ENCODE results near the gene PLSCR1. TPM values are rescaled to one million over a fixed set of nuclear protein-coding genes. Genes with fewer than 3 reads are reported as not detected.

The PLSCR1 gene
- total and polyA plus RNA-seq, 9 of the 15 experiments (the other 6 are each of a cell fraction or from before 2014, with no cell fraction given): 40.6 to 122 (median 69.1) TPM

GRCh38 chr3:146542978-146543377 is 1.4 kb downstream of the PLSCR1 start:
- Histone ChIP-seq H3K4me2 (ENCODE audit: insufficient read depth, low read length) (peak overlapping the region; percentile 83), H3K4me1 (replicated peaks in 1 of 2; ENCODE audit: control insufficient read depth in 2 of 2, insufficient read depth in 2 of 2, low read length in 2 of 2) (peaks cover 4 to 28% of the 10 kb centered on the region in 2 experiments; a peak in 4 of 5 replicates), H3K27me3 (ENCODE audit: control insufficient read depth in 2 of 2, insufficient read depth in 2 of 2, low read length in 2 of 2) (no peaks in the 10 kb centered on the region), H3K27ac (ENCODE audit: extremely low read depth, low read depth, low read length) (peak overlapping the region; percentile 92), H4K20me1 (replicated peaks; ENCODE audit: control insufficient read depth, insufficient read depth, low read length) (0 out of 2 replicates have a peak, but pooled peaks cover 5% of the 10 kb centered on the region), H3K9me3 (replicated peaks; ENCODE audit: control insufficient read depth, insufficient read depth, low read depth, low read length) (no peaks in the 10 kb centered on the region), H3K9ac (ENCODE audit: insufficient read depth in 1 of 2, low read depth in 2 of 2, low read length in 2 of 2) (peak overlapping the region in 1 of 2 experiments; percentile 91; a peak in 2 of 4 replicates), H2AFZ (ENCODE audit: low read depth, low read length) (no peak overlapping the region), H3K36me3 (ENCODE audit: control insufficient read depth, insufficient read depth, low read length) (peaks cover 22% of the 10 kb centered on the region), H3K9me1 (ENCODE audit: control insufficient read depth, insufficient read depth, low read length) (no peaks in the 10 kb centered on the region), H3K79me2 (ENCODE audit: control insufficient read depth, insufficient read depth, low read length) (peaks cover 73% of the 10 kb centered on the region), H3K4me3 (peak overlapping the region; percentile 92)
- DNase-seq (ENCODE audit: extremely low read depth in 1 of 4, low spot score in 3 of 4) (no peak), FAIRE-seq (no peak), ATAC-seq (peak; percentile 4)
- intact Hi-C loops (cut with micrococcal nuclease): loop anchor here (5.0 kb wide), 1 partner anchor 36 kb away; no protein-coding TSS in a partner anchor
- ChIA-PET CTCF (ENCODE audit: low intra/inter-chr PET ratio) (no interaction called here), POLR2A (interaction anchor here (0.9 to 1.9 kb wide), 4 partner anchors 9 to 74 kb away, joined by 3 to 12 read pairs (median 6); partner anchors contain the start of gene PLSCR2)
- 4% methylated on average over 2 of the region's 2 CpGs for WGBS (ENCODE audit: insufficient coverage, low coverage, missing lambda C conversion rate)
- BruUV-seq (replicated peaks): TSS peak; percentile 37
- in situ Hi-C loops (cut with MboI): no loop called here
- TF ChIP-seq POLR2H (tag; IDR thresholded peaks at IDR 0.05; ENCODE audit: low read depth) (0 out of 2 replicates have a peak, but pooled peaks have one; percentile 26), ZBTB9 (CRISPR knock-in tag; IDR thresholded peaks at IDR 0.05) (0 out of 2 replicates have a peak, but pooled peaks have one; percentile 16), OTX1 (CRISPR knock-in tag; IDR thresholded peaks at IDR 0.05) (0 out of 2 replicates have a peak, but pooled peaks have one; percentile 58), NR2C2 (CRISPR knock-in tag; IDR thresholded peaks at IDR 0.05) (no peak), NR2C2 (tag; IDR thresholded peaks at IDR 0.05) (no peak), CGGBP1 (CRISPR knock-in tag; IDR thresholded peaks at IDR 0.05) (no peak), ARID4B (CRISPR knock-in tag; IDR thresholded peaks at IDR 0.05) (no peak; the same call in 1 of the 2 replicates), RNF219 (CRISPR knock-in tag; IDR thresholded peaks at IDR 0.05) (no peak), ZNF282 (CRISPR knock-in tag; IDR thresholded peaks at IDR 0.05) (no peak)

All from K562 (cell line).